Upper lobe of right lung (tissue), 1 donor: ENCODE results near the gene PRKG1. TPM values are rescaled to one million over a fixed set of nuclear protein-coding genes. Genes with fewer than 3 reads are reported as not detected.

Source experiments
- ATAC-seq: fragments of 200-7000 bp; cut with Tn5 transposase; one replicate; pipeline ENCODE4 v1.9.1; 2020; ENCODE audit warnings: mild to moderate bottlenecking, moderate library complexity
- DNase-seq: peaks from one replicate; pipeline ENCODE4 v3.0.0-alpha.2; 2020
- H3K27ac ChIP-seq: fragments of 200-600 bp; one replicate; pipeline ENCODE4 v1.8.0; 2022
- H3K27me3 ChIP-seq: fragments of 200-600 bp; one replicate; pipeline ENCODE4 v1.8.0; 2022; ENCODE audit warnings: mild to moderate bottlenecking
- H3K36me3 ChIP-seq: fragments of 200-600 bp; one replicate; pipeline ENCODE4 v1.8.0; 2022
- H3K4me1 ChIP-seq: fragments of 200-600 bp; one replicate; pipeline ENCODE4 v1.8.0; 2022
- H3K4me3 ChIP-seq: fragments of 200-600 bp; one replicate; pipeline ENCODE4 v1.8.0; 2022; ENCODE audit warnings: mild to moderate bottlenecking
- H3K9me3 ChIP-seq: fragments of 200-600 bp; one replicate; pipeline ENCODE4 v1.8.0; 2022
- intact Hi-C: fragments of 100-400 bp; cut with DNase I; formaldehyde crosslinking; loops from one replicate; pipeline ENCODE4 v1.11.0; 2022
- total RNA-seq: library from RNA; stranded (reverse); fragmentation: NEBNext Ultra II Directional; extraction: Animal tissue kit (Norgen Biotek cat#: 25700); gene quantifications from one replicate; pipeline ENCODE4 v1.2.1, GENCODE V29; 2021
- TF ChIP-seq, protein P1 (sequence below): fragments of 200-600 bp; IDR thresholded peaks from one replicate; pipeline ENCODE4 v1.8.0; 2022; ENCODE audit warnings: antibody characterized with exemption
- donor health status: DM: no; HTN: yes; CAD: no; lungs with severe emphysema.

The PRKG1 gene
- total RNA-seq, 1 donor from 2014 or later: 30.0 TPM

GRCh38 chr10:51113007-51113406 lies 38.7 kb downstream of the PRKG1 start:
- H3K9me3 ChIP-seq: no peaks in the 10 kb centered on the region
- DNase-seq (no peak), ATAC-seq (no peak)
- H3K27ac ChIP-seq: no peak overlapping the region
- no peaks in the 10 kb centered on the region for H3K27me3 ChIP-seq
- no peak overlapping the region for H3K4me3 ChIP-seq
- TF ChIP-seq, protein P1, sequence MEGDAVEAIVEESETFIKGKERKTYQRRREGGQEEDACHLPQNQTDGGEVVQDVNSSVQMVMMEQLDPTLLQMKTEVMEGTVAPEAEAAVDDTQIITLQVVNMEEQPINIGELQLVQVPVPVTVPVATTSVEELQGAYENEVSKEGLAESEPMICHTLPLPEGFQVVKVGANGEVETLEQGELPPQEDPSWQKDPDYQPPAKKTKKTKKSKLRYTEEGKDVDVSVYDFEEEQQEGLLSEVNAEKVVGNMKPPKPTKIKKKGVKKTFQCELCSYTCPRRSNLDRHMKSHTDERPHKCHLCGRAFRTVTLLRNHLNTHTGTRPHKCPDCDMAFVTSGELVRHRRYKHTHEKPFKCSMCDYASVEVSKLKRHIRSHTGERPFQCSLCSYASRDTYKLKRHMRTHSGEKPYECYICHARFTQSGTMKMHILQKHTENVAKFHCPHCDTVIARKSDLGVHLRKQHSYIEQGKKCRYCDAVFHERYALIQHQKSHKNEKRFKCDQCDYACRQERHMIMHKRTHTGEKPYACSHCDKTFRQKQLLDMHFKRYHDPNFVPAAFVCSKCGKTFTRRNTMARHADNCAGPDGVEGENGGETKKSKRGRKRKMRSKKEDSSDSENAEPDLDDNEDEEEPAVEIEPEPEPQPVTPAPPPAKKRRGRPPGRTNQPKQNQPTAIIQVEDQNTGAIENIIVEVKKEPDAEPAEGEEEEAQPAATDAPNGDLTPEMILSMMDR: no peak
- H3K36me3 ChIP-seq: no peaks in the 10 kb centered on the region
- H3K4me1 ChIP-seq: no peaks in the 10 kb centered on the region
- intact Hi-C loops: no loop called here

- DNase-seq (no peak), ATAC-seq (no peak)
- TF ChIP-seq, protein P1: no peak
Measured at GRCh38 chr10:51117053-51117660, 42.9 kb downstream of the PRKG1 start.

GRCh38 chr10:51117794-51118193 lies 43.5 kb downstream of the PRKG1 start:
- ATAC-seq: no peak
- no peaks in the 10 kb centered on the region for H3K27me3 ChIP-seq
- intact Hi-C loops: no loop called here
- H3K4me1 ChIP-seq: no peaks in the 10 kb centered on the region
- no peak overlapping the region for H3K4me3 ChIP-seq
- TF ChIP-seq, protein P1: no peak
- H3K36me3 ChIP-seq: no peaks in the 10 kb centered on the region
- H3K27ac ChIP-seq: no peak overlapping the region
- no peak for DNase-seq
- no peaks in the 10 kb centered on the region for H3K9me3 ChIP-seq

More at GRCh38 chr10:51117053-51117660, 42.9 kb downstream of the PRKG1 start:
- H3K27ac ChIP-seq: no peak overlapping the region
- no peak overlapping the region for H3K4me3 ChIP-seq
- intact Hi-C loops: no loop called here
- no peaks in the 10 kb centered on the region for H3K36me3 ChIP-seq
- H3K27me3 ChIP-seq: no peaks in the 10 kb centered on the region
- no peaks in the 10 kb centered on the region for H3K4me1 ChIP-seq
- H3K9me3 ChIP-seq: no peaks in the 10 kb centered on the region

DNA sequence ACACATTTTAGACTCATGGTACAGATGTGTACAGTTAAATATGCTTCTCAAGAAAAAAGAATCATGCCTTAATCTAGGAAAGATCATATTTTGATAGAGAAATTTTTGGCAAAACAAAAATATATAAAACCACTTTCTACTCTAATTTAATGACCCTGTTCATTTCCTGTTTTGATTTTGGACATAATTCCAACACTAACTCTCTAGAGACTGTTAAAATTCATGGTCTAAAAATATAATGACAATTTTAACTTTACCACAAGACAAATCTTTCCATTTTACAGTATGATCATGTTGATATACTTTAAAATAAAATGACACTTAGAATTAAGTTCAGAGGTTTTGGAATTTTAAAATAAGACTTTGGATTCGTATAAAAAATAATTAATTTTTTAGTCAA lies 45.2 kb downstream of the PRKG1 start:
- DNase-seq (no peak), ATAC-seq (no peak)
- Histone ChIP-seq H3K4me3 (no peak overlapping the region), H3K9me3 (no peaks in the 10 kb centered on the region), H3K36me3 (no peaks in the 10 kb centered on the region), H3K27me3 (no peaks in the 10 kb centered on the region), H3K27ac (no peak overlapping the region), H3K4me1 (no peaks in the 10 kb centered on the region)
- TF ChIP-seq, protein P1: no peak
- intact Hi-C loops: no loop called here

GRCh38 chr10:51121861-51122260 lies 47.6 kb downstream of the PRKG1 start:
- Histone ChIP-seq H3K27ac (no peak overlapping the region), H3K4me1 (no peaks in the 10 kb centered on the region), H3K27me3 (no peaks in the 10 kb centered on the region), H3K9me3 (no peaks in the 10 kb centered on the region), H3K36me3 (no peaks in the 10 kb centered on the region), H3K4me3 (no peak overlapping the region)
- no peak for DNase-seq
- TF ChIP-seq, protein P1: no peak
- intact Hi-C loops: no loop called here
- ATAC-seq: no peak

DNA sequence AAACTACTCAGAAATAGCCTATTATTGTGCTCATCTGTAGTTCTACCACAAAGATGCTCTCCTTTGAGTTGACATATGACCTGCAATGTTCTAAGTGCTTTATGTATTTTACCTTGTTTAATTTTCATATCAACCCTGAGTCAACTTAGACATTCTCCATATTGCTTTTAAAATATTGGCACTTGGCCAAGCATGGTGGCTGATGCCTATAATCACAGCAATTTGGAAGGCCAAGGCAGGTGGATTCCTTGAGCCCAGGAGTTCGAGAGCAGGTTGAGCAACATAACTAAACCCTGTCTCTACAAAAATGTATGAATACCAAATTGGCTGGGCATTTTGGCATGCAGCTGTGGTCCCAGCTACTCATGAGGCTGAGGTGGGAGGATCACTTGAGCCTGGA lies 50.6 kb downstream of the PRKG1 start:
- intact Hi-C loops: no loop called here

More for the DNA sequence above, 50.6 kb downstream of the PRKG1 start:
- Histone ChIP-seq H3K4me1 (no peaks in the 10 kb centered on the region), H3K27me3 (no peaks in the 10 kb centered on the region), H3K27ac (no peak overlapping the region), H3K36me3 (no peaks in the 10 kb centered on the region), H3K4me3 (no peak overlapping the region), H3K9me3 (no peaks in the 10 kb centered on the region)
- ATAC-seq (no peak), DNase-seq (no peak)
- TF ChIP-seq, protein P1: no peak
